OCI-LY1 (cell line): ENCODE results near the gene SH2B3.

Source experiments
- H2AFZ ChIP-seq: fragments of 200-600 bp; sonication (generic), shearing (Covaris generic); 2 replicates; pipeline ENCODE4 v1.6.0; 2014; ENCODE audit warnings: antibody characterized with exemption, mild to moderate bottlenecking, low read length
- H3F3A ChIP-seq: fragments of 200-600 bp; sonication (generic), shearing (Covaris generic); 2 replicates; pipeline ENCODE4 v1.6.0; 2014; ENCODE audit warnings: mild to moderate bottlenecking, antibody characterized with exemption, low read length, moderate library complexity; ENCODE audit not compliant: insufficient read depth
- H3K27ac ChIP-seq: fragments of 200-600 bp; sonication (generic); 2 replicates; pipeline ENCODE4 v1.5.1; 2014; ENCODE audit warnings: low read length, mixed run types, mild to moderate bottlenecking, low read depth; ENCODE audit not compliant: poor library complexity, severe bottlenecking
- H3K27me3 ChIP-seq: fragments of 200-600 bp; sonication (generic); 2 replicates; pipeline ENCODE4 v1.6.0; 2014; ENCODE audit warnings: antibody characterized with exemption, mild to moderate bottlenecking, low read length, moderate library complexity; ENCODE audit not compliant: insufficient read depth
- H3K36me3 ChIP-seq: fragments of 200-600 bp; sonication (generic); 2 replicates; pipeline ENCODE4 v1.6.1; 2014; ENCODE audit warnings: mild to moderate bottlenecking, antibody characterized with exemption, low read length, moderate library complexity, mixed read lengths; ENCODE audit not compliant: insufficient read depth
- H3K4me1 ChIP-seq: fragments of 200-600 bp; sonication (generic); 2 replicates; pipeline ENCODE4 v1.5.1; 2014; ENCODE audit warnings: mild to moderate bottlenecking, low read length, moderate library complexity; ENCODE audit not compliant: insufficient read depth, severe bottlenecking
- H3K4me2 ChIP-seq: fragments of 200-600 bp; sonication (generic), shearing (Covaris generic); 2 replicates; pipeline ENCODE4 v1.6.1; 2014; ENCODE audit warnings: low read length
- H3K4me3 ChIP-seq: fragments of 200-600 bp; sonication (generic); 2 replicates; pipeline ENCODE4 v1.5.1; 2014; ENCODE audit warnings: low read length, low read depth, mild to moderate bottlenecking, mixed read lengths; ENCODE audit not compliant: poor library complexity, severe bottlenecking
- H3K79me2 ChIP-seq: fragments of 200-600 bp; shearing (Covaris generic); 2 replicates; pipeline ENCODE4 v1.6.1; 2016; ENCODE audit warnings: mixed run types, low read length, mixed read lengths; ENCODE audit not compliant: insufficient read depth
- H3K9ac ChIP-seq: fragments of 200-600 bp; sonication (generic), shearing (Covaris generic); 2 replicates; pipeline ENCODE4 v1.6.1; 2014; ENCODE audit warnings: mild to moderate bottlenecking, low read length, mixed read lengths
- H3K9me2 ChIP-seq: fragments of 200-600 bp; sonication (generic), shearing (Covaris generic); 2 replicates; pipeline ENCODE4 v1.6.1; 2014; ENCODE audit warnings: low read depth, mild to moderate bottlenecking, low read length, mixed read lengths
- H3K9me3 ChIP-seq: fragments of 200-600 bp; shearing (Covaris generic); 2 replicates; pipeline ENCODE4 v1.6.1; 2014; ENCODE audit warnings: low read length, mixed read lengths
- H4K20me1 ChIP-seq: fragments of 200-600 bp; sonication (generic), shearing (Covaris generic); 2 replicates; pipeline ENCODE4 v1.6.0; 2016; ENCODE audit warnings: mild to moderate bottlenecking, low read length; ENCODE audit not compliant: insufficient read depth
- EZH2 ChIP-seq: fragments of 200-600 bp; sonication (generic), shearing (Covaris generic); IDR thresholded peaks from 2 replicates; pipeline ENCODE4 v1.8.0; 2017; ENCODE audit warnings: borderline replicate concordance, mixed run types, mild to moderate bottlenecking, antibody characterized with exemption, low read length, moderate library complexity, mixed read lengths
- TF ChIP-seq, protein P1 (sequence below): fragments of 200-600 bp; sonication (generic), shearing (Covaris generic); IDR thresholded peaks from 2 replicates; pipeline ENCODE4 v1.5.1; 2017; ENCODE audit warnings: mild to moderate bottlenecking, antibody characterized with exemption, low read length, moderate library complexity, mixed read lengths

SH2B3 gene

DNA sequence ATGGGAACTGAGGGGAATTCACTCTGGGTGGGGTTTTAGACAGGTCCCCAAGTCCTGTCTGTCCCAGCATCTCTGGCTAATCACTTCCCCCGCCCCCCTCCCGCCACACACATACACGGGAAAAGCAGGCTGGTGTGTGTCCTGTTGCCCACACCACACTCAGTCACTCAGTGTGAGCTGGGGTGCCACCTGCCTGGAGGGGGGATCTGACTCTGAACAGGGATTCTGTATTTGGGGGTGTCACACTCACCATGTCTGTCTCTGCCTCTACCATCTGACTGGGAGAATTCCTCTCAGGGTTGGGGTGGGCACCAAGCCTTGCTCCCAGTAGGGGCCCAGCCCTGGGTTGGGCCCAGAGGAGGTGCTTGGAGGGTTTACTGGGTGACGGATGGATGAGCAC lies 31.1 kb downstream of the SH2B3 start:
- Histone ChIP-seq H3K4me2 (no peak overlapping the region), H3K27me3 (no peaks in the 10 kb centered on the region), H3K4me3 (no peak overlapping the region), H3K36me3 (no peaks in the 10 kb centered on the region; the same call in 1 of the 2 replicates), H3K9me2 (no peaks in the 10 kb centered on the region), H4K20me1 (no peaks in the 10 kb centered on the region), H2AFZ (no peak overlapping the region), H3K4me1 (peaks cover 23% of the 10 kb centered on the region), H3K9me3 (no peaks in the 10 kb centered on the region), H3K79me2 (no peaks in the 10 kb centered on the region), H3F3A (no peaks in the 10 kb centered on the region), H3K27ac (no peak overlapping the region), H3K9ac (no peak overlapping the region)
- TF ChIP-seq EZH2: no peak
- TF ChIP-seq, protein P1, sequence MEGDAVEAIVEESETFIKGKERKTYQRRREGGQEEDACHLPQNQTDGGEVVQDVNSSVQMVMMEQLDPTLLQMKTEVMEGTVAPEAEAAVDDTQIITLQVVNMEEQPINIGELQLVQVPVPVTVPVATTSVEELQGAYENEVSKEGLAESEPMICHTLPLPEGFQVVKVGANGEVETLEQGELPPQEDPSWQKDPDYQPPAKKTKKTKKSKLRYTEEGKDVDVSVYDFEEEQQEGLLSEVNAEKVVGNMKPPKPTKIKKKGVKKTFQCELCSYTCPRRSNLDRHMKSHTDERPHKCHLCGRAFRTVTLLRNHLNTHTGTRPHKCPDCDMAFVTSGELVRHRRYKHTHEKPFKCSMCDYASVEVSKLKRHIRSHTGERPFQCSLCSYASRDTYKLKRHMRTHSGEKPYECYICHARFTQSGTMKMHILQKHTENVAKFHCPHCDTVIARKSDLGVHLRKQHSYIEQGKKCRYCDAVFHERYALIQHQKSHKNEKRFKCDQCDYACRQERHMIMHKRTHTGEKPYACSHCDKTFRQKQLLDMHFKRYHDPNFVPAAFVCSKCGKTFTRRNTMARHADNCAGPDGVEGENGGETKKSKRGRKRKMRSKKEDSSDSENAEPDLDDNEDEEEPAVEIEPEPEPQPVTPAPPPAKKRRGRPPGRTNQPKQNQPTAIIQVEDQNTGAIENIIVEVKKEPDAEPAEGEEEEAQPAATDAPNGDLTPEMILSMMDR: no peak

DNA sequence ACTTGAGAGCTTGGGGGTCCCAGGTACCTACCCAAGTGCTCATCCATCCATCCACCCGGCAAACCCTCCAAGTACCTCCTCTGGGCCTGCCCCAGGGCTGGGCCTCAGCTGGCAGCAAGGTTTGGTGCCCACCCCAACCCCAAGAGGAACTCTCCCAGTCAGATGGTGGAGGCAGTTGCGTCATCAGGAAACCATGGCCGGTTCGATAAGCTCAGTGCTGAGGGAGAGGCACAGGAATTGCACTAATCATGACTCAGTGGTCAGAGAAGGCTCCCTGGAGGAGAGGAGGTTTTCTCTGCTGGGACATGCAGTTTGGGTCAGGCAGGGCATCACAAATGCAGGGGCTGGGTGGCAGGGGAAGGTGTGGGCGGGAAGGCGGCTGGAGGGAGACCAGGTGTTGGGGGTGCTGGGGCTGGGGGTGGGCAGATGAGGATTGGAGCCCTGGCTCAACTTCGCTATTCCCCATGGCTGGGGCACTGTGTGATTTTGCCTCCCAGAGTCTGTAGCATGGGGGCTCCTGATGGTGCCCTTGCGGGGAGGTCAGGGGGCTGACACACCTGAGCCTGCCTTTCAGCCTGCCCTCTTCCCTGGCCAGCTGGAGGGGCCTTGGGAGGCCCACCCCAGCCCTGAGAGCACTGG lies 32.2 kb downstream of the SH2B3 start:
- Histone ChIP-seq H3F3A (no peaks in the 10 kb centered on the region), H3K4me1 (peaks cover 23% of the 10 kb centered on the region), H3K4me2 (no peak overlapping the region), H3K4me3 (no peak overlapping the region), H3K27me3 (no peaks in the 10 kb centered on the region), H3K9me2 (no peaks in the 10 kb centered on the region), H3K27ac (no peak overlapping the region), H3K36me3 (no peaks in the 10 kb centered on the region), H3K9ac (no peak overlapping the region), H4K20me1 (no peaks in the 10 kb centered on the region), H2AFZ (no peak overlapping the region), H3K79me2 (no peaks in the 10 kb centered on the region), H3K9me3 (no peaks in the 10 kb centered on the region)
- TF ChIP-seq EZH2: no peak
- TF ChIP-seq, protein P1: no peak

DNA sequence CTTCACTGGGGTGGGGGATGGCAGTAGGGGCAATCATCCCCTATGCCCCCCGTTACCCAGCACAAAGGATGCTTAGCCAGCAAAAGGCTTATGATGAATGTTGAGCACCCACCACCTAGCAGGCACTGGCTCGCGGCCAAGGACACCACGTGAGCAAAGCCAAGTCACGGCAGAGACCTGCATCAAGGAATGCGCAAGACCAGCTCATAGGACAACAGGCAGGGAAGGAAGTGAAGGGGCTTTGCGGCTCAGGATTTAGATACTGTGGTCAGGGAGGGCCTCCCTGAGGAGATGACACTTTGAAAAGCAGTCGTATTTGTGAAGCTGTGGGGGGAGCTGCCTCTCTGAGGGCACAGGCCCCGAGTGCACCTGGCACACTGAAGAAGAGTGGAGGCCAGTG lies 32.8 kb downstream of the SH2B3 start:
- H3K79me2 ChIP-seq: no peaks in the 10 kb centered on the region
- H3K4me2 ChIP-seq: no peak overlapping the region
- H3K36me3 ChIP-seq: no peaks in the 10 kb centered on the region
- TF ChIP-seq, protein P1: no peak
- TF ChIP-seq EZH2: no peak
- H4K20me1 ChIP-seq: no peaks in the 10 kb centered on the region
- no peak overlapping the region for H3K27ac ChIP-seq
- no peaks in the 10 kb centered on the region for H3F3A ChIP-seq
- no peak overlapping the region for H2AFZ ChIP-seq
- no peak overlapping the region for H3K9ac ChIP-seq
- no peaks in the 10 kb centered on the region for H3K27me3 ChIP-seq
- no peaks in the 10 kb centered on the region for H3K9me3 ChIP-seq
- peaks cover 23% of the 10 kb centered on the region for H3K4me1 ChIP-seq
- H3K4me3 ChIP-seq: no peak overlapping the region
- H3K9me2 ChIP-seq: no peaks in the 10 kb centered on the region
